A549 (cell line): Measurements from ENCODE around the gene GMDS. TPM values are rescaled to one million over a fixed set of nuclear protein-coding genes. Genes with fewer than 3 reads are reported as not detected.

Experiments
- ATAC-seq, 2 experiments: fragments of 200-7000 bp in 1 of 2; fragments of >200 bp in 1 of 2; cut with Nextera tagmentation in 1 of 2; cut with Tn5 transposase in 1 of 2; 3 replicates each; pipeline versions ENCODE4 v1.8.0 to v1.9.1; 2018 to 2020; ENCODE audit warnings: mild to moderate bottlenecking in 1 of 2, moderate library complexity in 1 of 2
- CTCF ChIA-PET: fragments of 300-600 bp; sonication (Branson Sonifier 250); formaldehyde crosslinking; extraction: SDS; loops from one replicate; lab custom pipeline; 2021; ENCODE audit warnings: antibody characterized with exemption, inconsistent platforms; lab: Yijun Ruan, JAX
- POLR2A ChIA-PET: fragments of 350-600 bp; formaldehyde crosslinking; extraction: SDS; loops from one replicate; lab custom pipeline; 2021; ENCODE audit warnings: antibody characterized with exemption, inconsistent platforms; lab: Yijun Ruan, JAX
- DNase-seq, 2 experiments: peaks; one replicate each; pipeline versions ENCODE4 v3.0.0 to v3.0.0-alpha.2; 2011 to 2016; ENCODE audit warnings: low read depth in 1 of 2, low spot score in 1 of 2
- FAIRE-seq: peaks from 2 replicates; lab custom pipeline; 2011; peaks lifted over from hg19 to GRCh38; lab: Jason Lieb, UNC
- H3K27ac ChIP-seq, 2 experiments: fragments of >200 bp; sonication (Bioruptor Twin); formaldehyde crosslinking; 3 replicates each; pipeline ENCODE4 v1.5.1; 2016 to 2017
- H3K4me1 ChIP-seq: fragments of >200 bp; sonication (Bioruptor Twin); formaldehyde crosslinking; 3 replicates; pipeline ENCODE4 v1.6.1; 2016
- H3K4me2 ChIP-seq: fragments of >200 bp; sonication (Bioruptor Twin); formaldehyde crosslinking; 3 replicates; pipeline ENCODE4 v1.6.1; 2016
- H3K4me3 ChIP-seq: fragments of >200 bp; sonication (Bioruptor Twin); formaldehyde crosslinking; 3 replicates; pipeline ENCODE4 v1.5.1; 2016
- H3K9me3 ChIP-seq: fragments of >200 bp; sonication (Bioruptor Twin); formaldehyde crosslinking; 3 replicates; pipeline ENCODE4 v1.6.1; 2016
- BCL3 ChIP-seq: fragments of >200 bp; sonication (Bioruptor Twin); formaldehyde crosslinking; IDR thresholded peaks from 3 replicates; pipeline ENCODE4 v1.6.1; 2016
- BHLHE40 ChIP-seq: IDR thresholded peaks from 2 replicates; pipeline ENCODE4 v1.6.1; 2012; ENCODE audit warnings: low read depth, low read length, inconsistent platforms
- CBX2 ChIP-seq: fragments of 200-600 bp; sonication (generic); IDR thresholded peaks from 2 replicates; pipeline ENCODE4 v1.6.1; 2016; ENCODE audit warnings: low read depth, mild to moderate bottlenecking, borderline replicate concordance
- EHF ChIP-seq: fragments of 250-450 bp; sonication (Bioruptor Pico); IDR thresholded peaks from 2 replicates; pipeline ENCODE4 v1.5.0; 2020; ENCODE audit warnings: mild to moderate bottlenecking
- EHMT2 ChIP-seq: fragments of 200-600 bp; sonication (generic); IDR thresholded peaks from 2 replicates; pipeline ENCODE4 v1.6.1; 2016; ENCODE audit warnings: antibody characterized with exemption, low read depth, mild to moderate bottlenecking, moderate library complexity
- EP300 ChIP-seq, 2 experiments: fragments of >200 bp; sonication (Bioruptor Twin); formaldehyde crosslinking; IDR thresholded peaks; 2 replicates in 1 of 2; 3 replicates in 1 of 2; pipeline ENCODE4 v1.6.1; 2016 to 2017
- ESRRA ChIP-seq: fragments of 150-350 bp; IDR thresholded peaks from 2 replicates; pipeline ENCODE4 v1.6.1; 2014; ENCODE audit warnings: mild to moderate bottlenecking, low read length, borderline replicate concordance
- FOSB ChIP-seq: fragments of 250-450 bp; sonication (Bioruptor Pico); IDR thresholded peaks from 2 replicates; pipeline ENCODE4 v1.5.0; 2020; ENCODE audit warnings: mild to moderate bottlenecking, moderate library complexity
- FOXS1 ChIP-seq: fragments of 250-450 bp; sonication (Bioruptor Pico); IDR thresholded peaks from 2 replicates; pipeline ENCODE4 v1.5.0; 2020; ENCODE audit warnings: mild to moderate bottlenecking, moderate library complexity
- GATA3 ChIP-seq: IDR thresholded peaks from 2 replicates; pipeline ENCODE4 v1.6.1; 2012; ENCODE audit warnings: borderline replicate concordance
- HDAC2 ChIP-seq: fragments of 200-600 bp; sonication (generic); IDR thresholded peaks from 2 replicates; pipeline ENCODE4 v1.6.1; 2016
- JUNB ChIP-seq: fragments of >200 bp; sonication (Bioruptor Twin); formaldehyde crosslinking; IDR thresholded peaks from 2 replicates; pipeline ENCODE4 v1.6.1; 2016
- KDM1A ChIP-seq: fragments of 200-600 bp; sonication (generic); IDR thresholded peaks from 2 replicates; pipeline ENCODE4 v1.6.1; 2016; ENCODE audit warnings: low read depth, mild to moderate bottlenecking
- MAZ ChIP-seq: fragments of 150-350 bp; IDR thresholded peaks from 2 replicates; pipeline ENCODE4 v1.6.1; 2014; ENCODE audit warnings: antibody characterized with exemption, low read depth, low read length, borderline replicate concordance
- MYC ChIP-seq: IDR thresholded peaks from 2 replicates; pipeline ENCODE4 v1.6.1; 2012; ENCODE audit warnings: mild to moderate bottlenecking, inconsistent platforms, low read length, improper control_type of control experiment, borderline replicate concordance
- NFE2L2 ChIP-seq: fragments of 150-350 bp; conservative IDR thresholded peaks from 2 replicates; pipeline ENCODE4 v1.6.1; 2014; ENCODE audit warnings: low read length
- PBX3 ChIP-seq: IDR thresholded peaks from 2 replicates; pipeline ENCODE4 v1.6.1; 2012
- POLR2A ChIP-seq: IDR thresholded peaks from 2 replicates; pipeline ENCODE4 v1.6.1; 2012; ENCODE audit warnings: mild to moderate bottlenecking, low read length
- POLR2AphosphoS2 ChIP-seq: conservative IDR thresholded peaks from 2 replicates; pipeline ENCODE4 v1.6.1; 2012; ENCODE audit warnings: low read length, improper control_type of control experiment, inconsistent platforms
- RARB ChIP-seq: fragments of 250-450 bp; sonication (Bioruptor Pico); IDR thresholded peaks from 2 replicates; pipeline ENCODE4 v1.8.0; 2021; ENCODE audit warnings: mild to moderate bottlenecking, moderate library complexity
- RFX5 ChIP-seq: fragments of 450-650 bp; IDR thresholded peaks from 2 replicates; pipeline ENCODE4 v1.7.1; 2014; ENCODE audit warnings: antibody characterized with exemption, mild to moderate bottlenecking, moderate library complexity
- RNF2 ChIP-seq: fragments of 200-600 bp; sonication (generic); IDR thresholded peaks from 2 replicates; pipeline ENCODE4 v1.6.1; 2016; ENCODE audit warnings: low read depth, mild to moderate bottlenecking, antibody characterized with exemption, moderate library complexity, borderline replicate concordance
- SMC3 ChIP-seq: fragments of >200 bp; sonication (Bioruptor Twin); formaldehyde crosslinking; IDR thresholded peaks from 3 replicates; pipeline ENCODE4 v1.6.1; 2018; ENCODE audit warnings: inconsistent platforms
- SREBF2 ChIP-seq: fragments of 450-650 bp; IDR thresholded peaks from 2 replicates; pipeline ENCODE4 v1.6.1; 2014; ENCODE audit warnings: mild to moderate bottlenecking, moderate library complexity
- ZC3H11A ChIP-seq: fragments of 450-650 bp; IDR thresholded peaks from 2 replicates; pipeline ENCODE4 v1.6.1; 2014; ENCODE audit warnings: antibody characterized with exemption, mild to moderate bottlenecking
- ZFP36 ChIP-seq: fragments of 450-650 bp; IDR thresholded peaks from 2 replicates; pipeline ENCODE4 v1.6.1; 2014; ENCODE audit warnings: borderline replicate concordance; ENCODE audit not compliant: partially characterized antibody
- ZNF302 ChIP-seq: fragments of 250-450 bp; sonication (Bioruptor Pico); IDR thresholded peaks from 2 replicates; pipeline ENCODE4 v1.9.0; 2021; ENCODE audit warnings: inconsistent platforms, mild to moderate bottlenecking, moderate library complexity
- WGBS: methylation state at CpG from one replicate; pipeline ENCODE4 v1.1.6; 2017; ENCODE audit errors: missing lambda C conversion rate; 5-methylcytosine and 5-hydroxymethylcytosine counted together
- polyA plus RNA-seq, 4 experiments: library from polyadenylated mRNA; depleted of rRNA in 3 of 4; stranded (reverse); fragments of >200 nt; fragmentation: RNase III in 1 of 4; extraction: RNeasy Plus Mini Kit Qiagen cat#74134 plus additional on column Dnase treatment in 1 of 4; gene quantifications; 2 replicates in 3 of 4; 3 replicates in 1 of 4; pipeline ENCODE4 v1.2.3, GENCODE V29; 2011 to 2017
- TF ChIP-seq, protein P1 (sequence below): IDR thresholded peaks from 2 replicates; pipeline ENCODE4 v1.6.1; 2012
- TF ChIP-seq, protein P2 (sequence below): fragments of >200 bp; sonication (Bioruptor Twin); formaldehyde crosslinking; IDR thresholded peaks from 3 replicates; pipeline ENCODE4 v1.5.1; 2016

GMDS gene
- polyA plus RNA-seq, 2 of the 4 experiments (the other 2 are of a cell fraction) = 9.9 to 12.4 TPM

DNA sequence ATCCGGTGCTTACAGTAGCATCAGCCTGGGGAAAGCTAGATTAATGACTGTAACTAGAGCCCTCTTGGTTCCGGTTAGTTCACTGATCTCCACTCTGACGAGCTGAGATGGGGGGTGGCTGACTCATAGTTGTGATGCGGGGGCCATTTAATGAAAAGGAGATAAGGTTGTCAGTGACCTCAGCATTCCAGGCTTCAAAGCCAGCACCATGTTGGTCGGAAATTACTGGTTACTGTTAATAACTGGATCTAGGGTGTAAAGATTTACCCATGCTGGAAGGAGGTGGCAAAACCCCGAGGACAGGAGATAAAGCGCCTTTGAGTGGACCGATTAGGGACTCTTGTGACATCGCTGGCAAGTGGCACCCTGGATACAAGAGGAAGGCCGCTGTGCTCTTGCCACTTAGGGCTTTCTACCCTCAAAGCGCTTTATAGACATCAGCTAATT, 614.6 kb downstream of the GMDS start:
- no peaks in the 10 kb centered on the region for H3K4me1 ChIP-seq
- no peak overlapping the region for H3K4me2 ChIP-seq
- ChIA-PET POLR2A (no interaction called here), CTCF (interaction anchor here (1.3 kb wide), 1 partner anchor 10 kb away, joined by 3 read pairs; no protein-coding TSS in a partner anchor)
- no peak overlapping the region for H3K27ac ChIP-seq
- FAIRE-seq = no peak
- no peak for ATAC-seq
- WGBS = 81% methylated on average over 11 of the region's 11 CpGs
- no peak overlapping the region for H3K4me3 ChIP-seq
- DNase-seq = no peak
- TF ChIP-seq, protein P1, sequence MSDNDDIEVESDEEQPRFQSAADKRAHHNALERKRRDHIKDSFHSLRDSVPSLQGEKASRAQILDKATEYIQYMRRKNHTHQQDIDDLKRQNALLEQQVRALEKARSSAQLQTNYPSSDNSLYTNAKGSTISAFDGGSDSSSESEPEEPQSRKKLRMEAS = no peak
- TF ChIP-seq EHMT2 (no peak), RARB (no peak), ZNF302 (CRISPR knock-in tag) (no peak), EHF (CRISPR knock-in tag) (no peak), FOXS1 (CRISPR knock-in tag) (no peak), ESRRA (no peak), PBX3 (no peak), ZC3H11A (no peak), CBX2 (no peak), POLR2AphosphoS2 (no peak), ZFP36 (no peak), JUNB (no peak), BHLHE40 (no peak), BCL3 (no peak), MYC (no peak), SMC3 (no peak), FOSB (no peak)
- no peaks in the 10 kb centered on the region for H3K9me3 ChIP-seq

DNA sequence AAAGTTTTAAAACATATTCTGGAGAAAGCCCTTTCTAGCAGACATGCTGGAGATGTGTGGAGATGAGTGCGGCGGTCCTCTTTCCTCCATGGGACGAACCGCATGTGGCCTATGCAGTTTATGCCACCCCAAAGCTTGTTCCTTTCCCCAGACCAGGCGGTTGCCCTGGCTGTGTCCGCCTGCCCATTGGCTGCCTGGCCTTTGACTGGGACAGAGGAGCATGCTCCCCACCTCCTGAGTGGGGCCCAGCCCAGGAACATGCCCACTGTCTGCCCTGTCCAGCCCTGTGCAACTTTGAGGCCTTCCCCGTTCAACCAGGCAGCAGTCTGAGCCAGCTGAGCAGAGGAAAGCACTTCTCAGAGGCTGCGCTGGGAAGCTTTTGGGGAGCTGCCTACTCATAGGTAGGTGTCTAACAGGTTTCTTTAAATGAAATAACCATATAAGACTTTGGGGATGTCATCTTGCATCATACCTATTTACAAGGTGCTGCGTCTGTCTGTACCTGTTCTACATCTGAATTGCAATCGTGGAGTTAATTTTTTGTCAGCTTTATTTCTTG, 615.1 kb downstream of the GMDS start:
- 91% methylated on average over 10 of the region's 10 CpGs for WGBS
- no peak for FAIRE-seq
- no peak for TF ChIP-seq ZFP36
- no peak for TF ChIP-seq NFE2L2
- no peak for TF ChIP-seq ESRRA
- TF ChIP-seq EP300 (IDR thresholded peaks at IDR 0.05) = no peak
- TF ChIP-seq HDAC2 = no peak
- TF ChIP-seq RFX5 = no peak
- TF ChIP-seq GATA3 = no peak
- TF ChIP-seq RNF2 = no peak
- TF ChIP-seq, protein P2, sequence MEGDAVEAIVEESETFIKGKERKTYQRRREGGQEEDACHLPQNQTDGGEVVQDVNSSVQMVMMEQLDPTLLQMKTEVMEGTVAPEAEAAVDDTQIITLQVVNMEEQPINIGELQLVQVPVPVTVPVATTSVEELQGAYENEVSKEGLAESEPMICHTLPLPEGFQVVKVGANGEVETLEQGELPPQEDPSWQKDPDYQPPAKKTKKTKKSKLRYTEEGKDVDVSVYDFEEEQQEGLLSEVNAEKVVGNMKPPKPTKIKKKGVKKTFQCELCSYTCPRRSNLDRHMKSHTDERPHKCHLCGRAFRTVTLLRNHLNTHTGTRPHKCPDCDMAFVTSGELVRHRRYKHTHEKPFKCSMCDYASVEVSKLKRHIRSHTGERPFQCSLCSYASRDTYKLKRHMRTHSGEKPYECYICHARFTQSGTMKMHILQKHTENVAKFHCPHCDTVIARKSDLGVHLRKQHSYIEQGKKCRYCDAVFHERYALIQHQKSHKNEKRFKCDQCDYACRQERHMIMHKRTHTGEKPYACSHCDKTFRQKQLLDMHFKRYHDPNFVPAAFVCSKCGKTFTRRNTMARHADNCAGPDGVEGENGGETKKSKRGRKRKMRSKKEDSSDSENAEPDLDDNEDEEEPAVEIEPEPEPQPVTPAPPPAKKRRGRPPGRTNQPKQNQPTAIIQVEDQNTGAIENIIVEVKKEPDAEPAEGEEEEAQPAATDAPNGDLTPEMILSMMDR = no peak
- TF ChIP-seq MAZ = no peak
- TF ChIP-seq, protein P1 = no peak
- no peak for TF ChIP-seq CBX2
- TF ChIP-seq KDM1A = no peak
- no peak for TF ChIP-seq SREBF2
- TF ChIP-seq POLR2AphosphoS2 = no peak
- no peak for TF ChIP-seq POLR2A
- no peaks in the 10 kb centered on the region for H3K4me1 ChIP-seq
- H3K9me3 ChIP-seq = no peaks in the 10 kb centered on the region
- H3K4me3 ChIP-seq = no peak overlapping the region
- no peak overlapping the region for H3K27ac ChIP-seq
- ChIA-PET POLR2A (no interaction called here), CTCF (interaction anchor here (1.3 kb wide), 1 partner anchor 11 kb away, joined by 3 read pairs; no protein-coding TSS in a partner anchor)
- no peak for ATAC-seq
- DNase-seq = no peak
- no peak overlapping the region for H3K4me2 ChIP-seq
